Left ventricle myocardium superior (tissue), 1 donor: ENCODE results near the gene MRPL42. TPM values are rescaled to one million over a fixed set of nuclear protein-coding genes. Genes with fewer than 3 reads are reported as not detected.

Experiments
- ATAC-seq: fragments of 200-7000 bp; cut with Tn5 transposase; one replicate; pipeline ENCODE4 v1.9.1; 2020; ENCODE audit warnings: mild to moderate bottlenecking, moderate library complexity
- DNase-seq: peaks from one replicate; pipeline ENCODE4 v3.0.0-alpha.2; 2020
- intact Hi-C: fragments of 100-400 bp; cut with micrococcal nuclease; formaldehyde crosslinking; loops from one replicate; pipeline ENCODE4 v1.11.0; 2022
- total RNA-seq: library from RNA; stranded (reverse); fragmentation: NEBNext Ultra II Directional; extraction: Animal tissue kit (Norgen Biotek cat#: 25700); gene quantifications from one replicate; pipeline ENCODE4 v1.2.1, GENCODE V29; 2021
- donor health status: DM: no; HTN: yes; CAD: no; lungs with severe emphysema.

MRPL42 gene
- total RNA-seq, 1 donor from 2014 or later: 44.7 TPM

GRCh38 chr12:93442411-93443340 is 24.6 kb upstream of the MRPL42 start:
- no peak for DNase-seq
- ATAC-seq: peak; percentile 0
- intact Hi-C loops: no loop called here

GRCh38 chr12:93443576-93443975 is 23.7 kb upstream of the MRPL42 start:
- DNase-seq (no peak), ATAC-seq (no peak)
- intact Hi-C loops: no loop called here

GRCh38 chr12:93447555-93448290 is 19.6 kb upstream of the MRPL42 start:
- intact Hi-C loops: no loop called here
- ATAC-seq (no peak), DNase-seq (no peak)

- DNase-seq (no peak), ATAC-seq (peak; percentile 26)
- intact Hi-C loops: no loop called here
These were observed 18.5 kb upstream of the MRPL42 start for GRCh38 chr12:93448796-93449195.

- intact Hi-C loops: no loop called here
- DNase-seq (no peak), ATAC-seq (no peak)
These were observed 18.0 kb upstream of the MRPL42 start for GRCh38 chr12:93449277-93449676.

GRCh38 chr12:93451423-93452158 is 15.7 kb upstream of the MRPL42 start:
- DNase-seq: no peak
- intact Hi-C loops: no loop called here
- ATAC-seq: no peak

GRCh38 chr12:93453633-93454032 is 13.7 kb upstream of the MRPL42 start:
- ATAC-seq: no peak
- intact Hi-C loops: no loop called here
- DNase-seq: no peak

GRCh38 chr12:93456077-93456476 is 11.2 kb upstream of the MRPL42 start:
- intact Hi-C loops: no loop called here
- DNase-seq (no peak), ATAC-seq (no peak)

- DNase-seq: no peak
- intact Hi-C loops: no loop called here
- ATAC-seq: no peak
These were observed 8.2 kb upstream of the MRPL42 start for GRCh38 chr12:93459097-93459496.

GRCh38 chr12:93460003-93460402 is 7.3 kb upstream of the MRPL42 start:
- DNase-seq (no peak), ATAC-seq (no peak)
- intact Hi-C loops: no loop called here

GRCh38 chr12:93460902-93461301 is 6.4 kb upstream of the MRPL42 start:
- intact Hi-C loops: no loop called here
- ATAC-seq (no peak), DNase-seq (no peak)

GRCh38 chr12:93461503-93461902 is 5.8 kb upstream of the MRPL42 start:
- ATAC-seq: no peak
- intact Hi-C loops: no loop called here
- no peak for DNase-seq

- intact Hi-C loops: no loop called here
- no peak for ATAC-seq
- no peak for DNase-seq
These were observed 1.5 kb upstream of the MRPL42 start for GRCh38 chr12:93465841-93466240.

GRCh38 chr12:93466625-93467350 is 526 bp upstream of the MRPL42 start:
- intact Hi-C loops: no loop called here
- DNase-seq (no peak), ATAC-seq (peak; percentile 38)

- no peak for DNase-seq
- intact Hi-C loops: no loop called here
- peak; percentile 7 for ATAC-seq
These were observed 676 bp downstream of the MRPL42 start for GRCh38 chr12:93468008-93468371.

- DNase-seq: no peak
- intact Hi-C loops: no loop called here
- no peak for ATAC-seq
These were observed 2.1 kb downstream of the MRPL42 start for GRCh38 chr12:93469386-93469785.

GRCh38 chr12:93476555-93476954 is 9.2 kb downstream of the MRPL42 start:
- DNase-seq (no peak), ATAC-seq (no peak)
- intact Hi-C loops: no loop called here

GRCh38 chr12:93482721-93483120 is 15.4 kb downstream of the MRPL42 start:
- DNase-seq (no peak), ATAC-seq (no peak)
- intact Hi-C loops: no loop called here

- intact Hi-C loops: no loop called here
- ATAC-seq: no peak
These were observed 16.0 kb downstream of the MRPL42 start for GRCh38 chr12:93483151-93483807.

More at GRCh38 chr12:93483151-93483807, 16.0 kb downstream of the MRPL42 start:
- DNase-seq: no peak
